ENCODE results near the gene MEGF11.

The MEGF11 gene

GRCh38 chr15:66094331-66094730 is 159.2 kb downstream of the MEGF11 start:
- DNase-seq (ENCODE audit: low spot score): no peak

DNA sequence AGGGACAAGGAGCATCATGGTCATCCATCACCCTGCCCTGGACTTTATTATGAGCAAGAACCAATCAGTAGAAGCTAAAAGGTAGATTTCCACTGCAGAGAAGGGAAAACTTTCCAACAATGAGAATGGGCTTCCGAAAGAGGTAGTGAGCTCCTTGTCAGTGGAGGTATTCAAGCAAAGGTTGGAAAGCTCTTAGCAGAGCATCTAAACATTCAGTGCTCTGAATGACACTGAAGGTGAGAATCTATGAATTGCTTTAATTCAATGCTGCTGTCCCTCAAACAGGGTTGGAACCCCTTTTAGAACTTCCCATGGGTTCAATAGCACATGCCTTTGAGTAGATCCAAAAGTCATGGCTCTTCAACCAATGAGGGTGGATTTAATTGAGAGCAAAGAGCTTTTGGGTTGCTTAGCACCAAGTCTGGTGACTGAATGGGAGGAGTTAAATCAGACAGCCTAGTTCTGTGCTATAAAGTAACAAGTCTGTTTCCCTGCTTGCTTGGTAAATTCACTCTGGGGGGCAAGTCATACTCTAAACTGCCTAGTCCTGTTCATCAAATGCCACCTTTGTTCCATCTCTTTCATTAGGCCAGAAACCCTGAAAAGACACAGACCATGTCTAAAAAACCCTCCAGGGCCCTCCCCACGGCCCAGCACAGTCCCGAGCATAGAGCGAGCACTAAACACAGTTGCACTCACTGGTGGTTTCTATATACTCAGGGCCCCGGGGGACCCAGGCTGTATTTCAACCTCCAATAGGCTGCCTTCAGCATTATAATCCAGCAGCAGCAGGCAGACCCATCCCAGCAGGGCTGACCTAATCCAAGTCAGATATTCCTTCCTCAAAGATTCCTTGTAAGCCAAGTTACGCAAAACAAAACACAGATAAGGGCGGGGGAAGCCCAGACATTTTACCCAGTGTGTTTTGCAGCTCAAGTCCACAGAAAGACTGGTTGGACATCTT is 161.2 kb downstream of the MEGF11 start:
- no peak for DNase-seq (ENCODE audit: low spot score)

- DNase-seq (ENCODE audit: low spot score): no peak
Observed at GRCh38 chr15:66089509-66089908, 164.0 kb downstream of the MEGF11 start.

GRCh38 chr15:66089049-66089448 is 164.5 kb downstream of the MEGF11 start:
- DNase-seq (ENCODE audit: low spot score): no peak

DNA sequence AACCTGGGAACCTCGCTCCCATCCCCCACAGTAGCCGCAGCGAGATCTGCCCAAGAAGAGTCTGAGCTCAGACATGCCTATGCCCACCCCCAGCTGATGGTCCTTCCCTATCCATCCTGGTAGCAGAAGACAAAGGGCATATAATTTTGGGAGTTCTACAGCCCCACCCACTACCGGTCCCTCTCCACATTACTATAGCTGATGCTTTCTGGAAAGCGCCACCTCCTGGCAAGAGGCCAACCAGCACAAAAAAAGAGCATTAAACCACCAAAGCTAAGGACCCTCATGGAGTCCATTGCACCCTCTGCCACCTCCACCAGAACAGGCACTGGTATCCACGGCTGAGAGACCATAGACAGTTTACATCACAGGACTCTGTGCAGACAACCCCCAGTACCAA is 168.4 kb downstream of the MEGF11 start:
- DNase-seq (ENCODE audit: low spot score): no peak

GRCh38 chr15:66084704-66085103 is 168.8 kb downstream of the MEGF11 start:
- DNase-seq (ENCODE audit: low spot score): no peak

- no peak for DNase-seq (ENCODE audit: low spot score)
Observed at GRCh38 chr15:66080717-66081398, 172.7 kb downstream of the MEGF11 start.

- no peak for DNase-seq (ENCODE audit: low spot score)
Observed at GRCh38 chr15:66078929-66079275, 174.6 kb downstream of the MEGF11 start.

- no peak for DNase-seq (ENCODE audit: low spot score)
Observed at GRCh38 chr15:66078196-66078928, 175.2 kb downstream of the MEGF11 start.

DNA sequence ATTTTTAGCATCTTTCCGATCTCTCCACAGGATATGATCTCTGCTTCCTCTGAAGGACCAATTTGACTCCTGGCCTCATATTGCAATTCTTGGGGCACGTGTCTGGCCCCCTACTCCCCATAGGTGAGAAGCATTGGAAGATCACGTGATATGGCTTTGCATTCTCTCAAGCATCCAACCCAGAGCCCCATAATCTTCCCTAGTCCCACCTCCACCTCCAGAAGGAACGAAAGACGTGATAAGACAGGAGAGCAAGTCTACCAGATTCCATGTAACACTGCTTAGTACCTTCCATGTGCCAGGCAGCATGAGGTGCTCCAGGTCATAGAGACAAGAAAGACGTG is 176.3 kb downstream of the MEGF11 start:
- DNase-seq (ENCODE audit: low spot score): no peak

DNA sequence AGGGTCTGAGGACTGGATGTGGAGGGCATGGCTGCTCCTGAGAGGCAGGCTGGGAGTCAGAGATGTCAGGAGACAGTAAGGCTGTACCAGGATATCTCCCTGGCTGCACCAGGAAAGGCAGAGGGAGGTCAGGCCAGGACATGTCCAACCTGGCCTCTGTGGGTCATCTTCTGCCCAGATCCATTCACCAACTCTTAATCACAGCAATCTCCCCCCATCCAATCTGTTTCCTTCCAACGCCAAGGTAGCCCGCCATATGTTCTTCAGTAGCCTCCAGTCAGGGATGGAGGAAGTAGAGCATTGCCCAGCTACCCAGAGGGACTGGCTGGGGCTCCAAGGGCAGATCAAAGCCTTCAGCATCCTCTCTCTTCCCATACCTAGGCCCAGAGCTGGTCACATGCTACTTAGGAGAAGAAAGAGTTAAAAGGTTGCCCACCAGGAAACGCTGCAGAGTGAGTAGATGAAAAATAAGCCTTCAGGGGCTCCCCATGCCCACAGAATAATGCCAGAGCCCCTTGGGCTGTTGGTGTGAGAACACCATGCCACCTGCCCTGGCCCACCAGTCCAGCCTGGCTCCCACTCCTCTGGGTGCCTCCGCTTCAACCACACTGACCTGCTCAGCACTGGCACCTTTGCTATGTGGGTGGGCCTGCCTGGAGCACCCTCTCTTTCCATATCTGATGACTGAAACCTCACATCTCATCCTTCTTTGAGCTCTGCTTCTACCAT is 176.8 kb downstream of the MEGF11 start:
- DNase-seq (ENCODE audit: low spot score): no peak

GRCh38 chr15:66075947-66076346 is 177.6 kb downstream of the MEGF11 start:
- DNase-seq (ENCODE audit: low spot score): no peak

GRCh38 chr15:66072616-66073361 is 180.8 kb downstream of the MEGF11 start:
- no peak for DNase-seq (ENCODE audit: low spot score)

GRCh38 chr15:66071921-66072295 is 181.6 kb downstream of the MEGF11 start:
- DNase-seq (ENCODE audit: low spot score): no peak

DNA sequence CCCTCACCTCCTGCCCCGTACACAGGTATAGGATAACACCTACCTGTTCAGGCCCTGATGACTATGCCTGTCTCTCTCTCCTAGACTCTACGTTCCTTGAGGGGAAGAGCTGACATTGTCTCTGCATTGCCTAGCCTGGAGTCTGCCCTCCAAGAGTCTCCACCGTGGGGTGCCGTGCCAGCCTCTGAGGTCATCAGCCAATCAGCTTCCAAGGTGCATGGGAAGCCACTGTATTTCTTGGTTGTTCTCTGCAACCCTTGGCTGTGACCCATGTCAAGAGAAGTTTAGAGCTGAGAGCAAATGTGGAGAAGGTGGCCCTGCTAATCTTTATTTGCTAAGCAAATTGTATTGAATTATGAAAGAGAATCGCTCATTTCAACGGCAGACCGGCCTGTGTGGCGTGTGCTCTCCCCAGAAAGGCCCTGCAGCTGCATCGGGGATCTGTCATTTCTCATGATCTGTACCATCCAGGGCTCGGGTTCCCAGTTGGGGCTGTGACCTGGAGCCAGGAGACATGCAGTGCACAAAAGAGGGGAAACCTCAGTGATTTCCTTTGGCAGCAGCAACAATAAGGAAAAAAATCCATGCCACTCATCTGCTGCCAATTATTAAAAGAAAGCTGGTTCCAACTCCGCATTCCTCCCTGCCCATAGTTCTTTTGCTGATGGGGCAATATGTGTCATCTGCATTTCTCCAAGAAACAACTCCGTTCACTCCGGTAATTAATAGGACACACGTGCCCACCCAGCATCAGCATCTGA is 182.2 kb downstream of the MEGF11 start:
- DNase-seq (ENCODE audit: low spot score): no peak

DNA sequence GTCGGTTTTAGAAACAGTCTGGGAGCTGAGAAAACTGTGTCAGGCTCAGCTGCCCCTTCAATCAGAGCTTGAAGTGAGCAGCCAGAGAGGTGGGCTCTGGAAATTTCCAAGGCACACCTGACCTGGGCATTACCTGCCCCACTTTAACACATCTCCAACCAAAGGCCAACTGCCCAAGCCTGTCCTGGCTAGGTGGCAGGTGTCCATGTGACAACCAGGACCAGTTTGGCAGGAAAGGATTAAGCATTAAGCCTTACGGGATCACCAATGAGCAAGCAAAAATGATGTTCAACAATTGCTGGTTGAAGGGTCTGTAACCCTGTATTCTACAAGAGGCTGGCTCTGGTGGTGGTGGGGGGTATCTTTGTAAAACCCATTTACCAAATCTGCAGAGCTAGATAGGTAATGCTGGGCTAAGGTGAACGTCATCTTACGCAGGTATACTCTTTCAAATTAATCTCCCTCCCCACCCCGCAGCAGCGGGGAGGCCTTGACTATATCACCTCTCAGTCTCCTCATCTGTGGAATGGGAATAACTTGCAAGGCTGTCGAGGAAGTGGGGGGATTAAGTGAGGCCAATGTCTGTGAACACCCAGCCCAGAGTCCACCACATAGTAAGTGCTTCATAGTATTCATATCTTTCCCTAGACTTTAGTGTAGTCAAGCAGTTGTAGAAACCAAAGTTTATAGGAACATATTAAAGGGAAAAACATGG is 183.2 kb downstream of the MEGF11 start:
- DNase-seq (ENCODE audit: low spot score): no peak

DNA sequence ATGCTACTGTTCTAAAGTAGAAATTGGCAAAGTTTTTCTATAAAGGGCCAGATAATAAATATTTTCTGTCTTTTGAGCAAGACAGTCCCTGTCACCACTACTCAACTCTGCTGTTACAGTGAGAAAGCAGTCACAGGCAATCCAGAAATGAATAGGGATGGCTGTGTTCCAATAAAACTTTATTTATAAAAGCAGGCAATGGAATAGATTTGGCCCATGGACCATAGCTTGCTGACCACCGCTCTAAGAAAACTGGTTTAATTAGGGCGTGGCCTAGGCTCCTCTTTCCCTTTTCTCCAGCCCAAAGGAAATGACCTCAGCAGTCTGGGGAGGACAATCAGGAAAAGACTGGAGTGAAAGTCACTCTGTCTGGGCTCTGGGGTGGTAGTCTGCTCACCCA is 183.8 kb downstream of the MEGF11 start:
- no peak for DNase-seq (ENCODE audit: low spot score)

DNA sequence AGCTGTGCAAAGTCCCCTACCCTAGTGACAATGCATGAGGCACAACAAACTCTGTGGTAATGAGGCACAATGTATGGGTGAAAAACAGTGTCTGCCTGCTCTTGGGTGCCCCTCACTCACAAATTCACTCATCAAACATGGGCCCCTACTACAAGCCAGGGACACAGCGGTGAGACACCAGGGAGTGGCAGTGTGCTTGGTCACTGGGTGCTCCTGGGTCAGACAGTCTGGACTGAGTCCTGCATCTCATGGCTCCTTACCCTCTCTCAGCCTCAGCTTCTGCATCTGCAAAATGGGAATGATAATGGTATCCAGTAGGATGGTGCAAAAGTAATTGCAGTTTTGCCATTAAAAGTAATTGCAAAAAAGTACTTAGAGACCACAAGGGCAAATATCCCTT is 184.7 kb downstream of the MEGF11 start:
- DNase-seq (ENCODE audit: low spot score): no peak

GRCh38 chr15:66067687-66068086 is 185.9 kb downstream of the MEGF11 start:
- DNase-seq (ENCODE audit: low spot score): no peak

DNA sequence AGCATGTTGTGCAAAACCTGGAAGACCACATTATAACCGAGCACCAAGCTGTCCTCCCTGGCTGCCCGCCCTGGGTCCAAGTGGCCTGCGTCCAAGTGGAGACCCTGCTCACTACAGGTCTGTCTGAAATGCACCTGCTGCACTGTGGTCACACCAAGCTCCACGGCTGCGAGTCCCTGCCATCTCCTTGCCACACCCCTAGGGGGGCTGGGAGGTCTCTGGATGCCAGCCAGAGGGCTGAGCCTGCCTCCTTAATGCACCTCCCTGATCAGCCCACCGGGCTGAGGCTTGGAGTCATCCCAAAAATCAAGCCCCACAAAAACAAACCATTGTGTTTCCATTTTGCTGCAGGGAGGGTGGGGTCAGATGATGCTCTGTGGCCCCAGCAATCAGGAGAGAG is 187.1 kb downstream of the MEGF11 start:
- no peak for DNase-seq (ENCODE audit: low spot score)
